HUES48 (cell line): Measurements from ENCODE around the gene MTCP1.

ENCODE experiments used
- H3K27ac ChIP-seq: one replicate; pipeline ENCODE4 v1.7.0; 2013; ENCODE audit warnings: low read depth, low read length, inconsistent platforms
- H3K27me3 ChIP-seq: 2 replicates; pipeline ENCODE4 v1.6.1; 2013; ENCODE audit warnings: mild to moderate bottlenecking, low read length; ENCODE audit not compliant: control insufficient read depth, insufficient read depth
- H3K36me3 ChIP-seq: 2 replicates; pipeline ENCODE4 v1.6.1; 2013; ENCODE audit warnings: low read length; ENCODE audit not compliant: control insufficient read depth, insufficient read depth
- H3K4me1 ChIP-seq: 2 replicates; pipeline ENCODE4 v1.6.1; 2013; ENCODE audit warnings: mild to moderate bottlenecking, low read length; ENCODE audit not compliant: control insufficient read depth, insufficient read depth
- H3K4me3 ChIP-seq: 2 replicates; pipeline ENCODE4 v1.5.1; 2013; ENCODE audit warnings: mild to moderate bottlenecking, low read depth, low read length
- H3K9ac ChIP-seq: 2 replicates; pipeline ENCODE4 v1.6.1; 2013; ENCODE audit warnings: mild to moderate bottlenecking, low read depth, low read length, moderate library complexity
- H3K9me3 ChIP-seq: 2 replicates; pipeline ENCODE4 v1.6.1; 2013; ENCODE audit warnings: low read length; ENCODE audit not compliant: control insufficient read depth, insufficient read depth

The MTCP1 gene

DNA sequence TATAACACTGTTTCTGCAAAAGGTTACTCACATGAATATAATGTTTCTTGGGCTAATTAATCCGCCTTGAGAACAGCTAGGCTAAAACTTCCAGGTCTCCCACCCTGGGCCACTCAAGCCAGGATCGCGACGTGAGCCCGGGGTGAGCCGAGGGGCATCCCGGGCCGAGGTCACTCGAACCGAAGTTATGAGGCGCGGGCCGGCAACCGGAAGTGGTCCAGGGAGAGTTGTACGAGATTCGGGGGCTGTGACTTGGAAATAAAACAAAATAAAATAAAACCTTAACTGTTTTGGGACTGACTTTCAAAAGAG, 317 bp downstream of the MTCP1 start:
- no peaks in the 10 kb centered on the region for H3K27me3 ChIP-seq
- H3K9me3 ChIP-seq = peaks cover 40% of the 10 kb centered on the region
- H3K27ac ChIP-seq = peak overlapping the region; percentile 80
- H3K36me3 ChIP-seq = peaks cover 24% of the 10 kb centered on the region
- peak overlapping the region; percentile 81 for H3K4me3 ChIP-seq
- H3K4me1 ChIP-seq = no peaks in the 10 kb centered on the region
- H3K9ac ChIP-seq = peak overlapping the region; percentile 78; the same call in 1 of the 2 replicates

DNA sequence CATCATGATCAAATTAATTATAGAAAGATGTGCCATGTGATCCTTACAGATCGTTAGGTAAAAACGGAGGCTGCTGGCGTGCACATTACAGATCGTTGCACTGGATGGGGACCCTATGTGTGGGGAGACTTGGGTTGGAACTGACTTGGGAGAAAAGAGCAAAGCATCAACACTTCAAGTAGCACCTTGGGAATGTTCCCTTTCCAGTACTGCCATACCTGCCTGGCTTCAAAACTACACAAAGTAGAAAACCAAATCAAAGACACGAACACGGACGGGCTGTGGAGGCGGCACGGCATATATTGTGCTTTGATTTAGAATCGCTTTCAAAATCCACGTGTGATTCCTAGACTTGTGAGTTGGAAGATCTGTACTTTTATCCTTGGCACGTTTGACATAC, 898 bp downstream of the MTCP1 start:
- Histone ChIP-seq H3K9ac (peak overlapping the region; percentile 78; the same call in 1 of the 2 replicates), H3K27ac (peak overlapping the region; percentile 80), H3K4me1 (no peaks in the 10 kb centered on the region), H3K36me3 (peaks cover 19% of the 10 kb centered on the region), H3K4me3 (peak overlapping the region; percentile 81), H3K9me3 (peaks cover 35% of the 10 kb centered on the region), H3K27me3 (no peaks in the 10 kb centered on the region)

DNA sequence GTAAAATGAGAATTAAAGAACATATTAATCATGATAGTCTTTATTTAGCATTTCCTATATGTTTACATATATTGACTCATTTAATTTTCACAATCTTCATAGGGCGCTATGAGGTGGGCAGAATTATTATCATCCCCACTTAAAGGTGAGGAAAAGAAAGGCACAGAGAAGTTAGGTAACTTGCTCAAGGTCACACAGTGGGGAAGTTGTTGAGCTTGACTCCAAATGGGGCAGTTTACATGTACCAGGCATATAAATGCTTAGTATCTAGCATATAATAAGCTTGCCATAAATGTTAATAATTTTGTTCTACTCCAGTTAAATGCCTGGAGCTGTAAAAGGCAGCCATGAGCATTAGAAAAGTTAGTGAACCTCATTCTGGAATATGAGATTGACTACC, 1.5 kb downstream of the MTCP1 start:
- Histone ChIP-seq H3K9me3 (peaks cover 30% of the 10 kb centered on the region), H3K27ac (no peak overlapping the region), H3K36me3 (peaks cover 18% of the 10 kb centered on the region), H3K4me3 (peak overlapping the region; percentile 81), H3K9ac (no peak overlapping the region), H3K27me3 (no peaks in the 10 kb centered on the region), H3K4me1 (no peaks in the 10 kb centered on the region)

DNA sequence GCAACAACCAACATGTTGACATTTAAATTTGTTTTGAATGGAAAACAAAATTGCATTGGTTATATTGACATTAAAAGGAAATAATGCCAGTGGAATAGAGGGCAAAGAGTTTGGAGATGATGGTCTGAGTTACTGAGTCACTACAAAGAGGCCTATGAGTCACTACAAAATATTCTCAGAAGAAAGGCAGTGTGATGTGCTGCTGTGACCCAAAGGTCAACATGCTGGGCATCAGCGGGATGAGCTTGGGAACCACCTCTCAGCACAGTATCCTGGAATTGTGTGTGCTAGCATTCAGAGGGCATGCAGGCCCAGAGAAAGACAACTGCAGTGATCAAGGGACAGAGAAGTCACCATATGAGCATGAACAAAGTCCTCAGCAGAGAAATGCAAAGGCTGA, 2.8 kb downstream of the MTCP1 start:
- H3K27me3 ChIP-seq = no peaks in the 10 kb centered on the region
- H3K27ac ChIP-seq = peak overlapping the region; percentile 33
- no peak overlapping the region for H3K4me3 ChIP-seq
- H3K36me3 ChIP-seq = peaks cover 5% of the 10 kb centered on the region; the same call in 1 of the 2 replicates
- no peaks in the 10 kb centered on the region for H3K4me1 ChIP-seq
- peaks cover 19% of the 10 kb centered on the region for H3K9me3 ChIP-seq
- no peak overlapping the region for H3K9ac ChIP-seq

DNA sequence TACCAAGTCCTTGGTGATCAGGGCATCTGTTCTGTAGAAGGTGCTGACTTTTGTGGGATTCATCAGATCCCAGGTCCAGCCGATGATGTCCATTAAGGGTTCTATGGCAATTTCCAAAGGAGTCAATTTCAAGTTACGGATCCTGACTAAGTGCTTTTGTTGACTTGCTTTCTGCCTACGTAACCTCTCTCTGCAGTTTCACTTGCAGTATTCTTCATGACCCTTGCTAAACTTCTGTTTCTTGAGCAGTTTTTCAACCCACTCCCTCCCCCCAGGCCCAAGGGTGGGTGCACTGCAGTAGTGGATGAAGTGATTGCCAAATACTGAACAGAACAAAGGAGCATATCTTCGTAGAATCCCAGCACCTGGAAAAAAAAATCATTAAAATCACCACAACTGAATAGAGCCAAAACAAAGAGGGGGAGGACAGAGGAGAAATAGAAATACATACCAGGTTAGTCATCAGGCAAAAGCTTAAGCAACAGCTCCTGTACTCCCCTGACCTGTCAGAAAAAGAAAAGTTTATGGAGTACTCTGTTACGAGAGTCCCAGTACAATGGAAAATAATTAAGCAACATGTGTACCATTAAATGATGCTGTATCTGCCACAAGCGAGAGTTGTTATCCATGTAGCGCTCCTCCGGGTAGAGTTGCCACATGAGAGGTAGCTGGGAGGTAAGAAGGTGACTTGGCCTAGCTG, 5.8 kb downstream of the MTCP1 start:
- peaks cover 32% of the 10 kb centered on the region for H3K9me3 ChIP-seq
- no peaks in the 10 kb centered on the region for H3K27me3 ChIP-seq
- H3K36me3 ChIP-seq = no peaks in the 10 kb centered on the region
- H3K9ac ChIP-seq = no peak overlapping the region
- no peaks in the 10 kb centered on the region for H3K4me1 ChIP-seq
- H3K27ac ChIP-seq = no peak overlapping the region
- no peak overlapping the region for H3K4me3 ChIP-seq

DNA sequence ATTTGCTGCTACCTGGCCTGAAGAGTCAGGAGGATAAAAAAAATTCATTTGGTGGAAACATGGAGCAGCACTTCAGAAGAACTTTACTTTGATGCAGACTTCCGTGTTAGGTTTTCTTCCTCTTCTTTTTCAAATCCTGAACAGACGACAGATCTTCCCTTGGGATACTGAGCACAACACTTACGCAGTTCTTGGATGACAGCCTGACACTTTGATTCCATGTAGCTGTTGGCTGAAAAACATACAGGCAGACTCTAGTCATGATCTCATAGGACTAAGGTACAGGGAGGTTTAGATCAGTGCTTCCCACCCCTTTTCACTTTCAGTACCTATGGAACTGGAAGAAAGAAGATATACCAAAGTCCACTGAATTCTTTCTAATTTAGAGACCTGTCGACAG, 9.2 kb downstream of the MTCP1 start:
- H3K9me3 ChIP-seq = peaks cover 38% of the 10 kb centered on the region
- H3K4me1 ChIP-seq = 0 out of 2 replicates have a peak, but pooled peaks cover 3% of the 10 kb centered on the region
- H3K9ac ChIP-seq = no peak overlapping the region
- no peaks in the 10 kb centered on the region for H3K36me3 ChIP-seq
- H3K27me3 ChIP-seq = no peaks in the 10 kb centered on the region
- no peak overlapping the region for H3K27ac ChIP-seq
- H3K4me3 ChIP-seq = no peak overlapping the region

DNA sequence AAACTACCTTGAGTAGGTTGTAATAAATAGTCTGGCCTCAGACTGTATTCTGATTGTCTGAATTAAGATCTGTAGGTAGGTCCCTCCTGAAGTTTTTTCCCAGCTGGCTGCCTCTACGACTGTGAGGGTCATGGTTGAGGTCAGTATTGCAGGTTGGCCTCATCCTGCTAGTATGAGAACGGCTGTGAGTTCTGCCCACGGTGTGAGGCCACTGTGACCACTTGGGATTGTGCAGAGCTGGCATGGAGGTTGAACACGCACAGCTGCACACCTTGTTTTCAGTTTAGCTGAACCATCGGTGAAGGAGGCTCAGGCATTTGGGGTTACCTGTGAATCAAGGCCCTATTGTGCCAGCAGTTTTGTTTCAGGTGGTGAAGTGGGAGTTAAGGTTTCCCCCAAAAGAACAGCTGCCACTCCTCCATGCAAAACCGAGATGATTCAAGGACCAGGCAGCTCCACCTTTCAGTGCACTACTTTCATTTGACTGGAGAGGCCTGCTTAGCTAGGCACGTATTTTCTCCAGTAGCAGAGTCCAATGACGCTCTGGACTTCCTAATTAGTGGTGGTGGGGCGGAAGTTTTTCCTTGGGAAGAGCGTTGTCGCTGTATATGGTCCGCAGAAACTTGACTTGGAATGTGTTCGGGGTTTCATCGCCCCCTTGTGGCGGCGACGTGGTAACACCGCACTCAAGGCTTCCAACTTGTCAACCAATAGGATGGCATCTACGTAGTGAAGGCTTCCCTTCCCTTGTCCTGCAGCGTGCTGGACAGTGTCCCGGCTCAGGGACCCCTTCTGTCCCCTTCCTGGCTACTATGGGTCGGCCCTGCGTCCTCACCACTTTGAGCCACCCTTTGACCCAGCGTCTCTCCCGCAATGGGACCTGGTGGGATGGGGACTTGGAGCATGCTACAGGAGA, 13.8 kb downstream of the MTCP1 start:
- Histone ChIP-seq H3K4me3 (peak overlapping the region; percentile 48; the same call in 1 of the 2 replicates), H3K27me3 (no peaks in the 10 kb centered on the region), H3K9ac (no peak overlapping the region), H3K27ac (no peak overlapping the region), H3K9me3 (peaks cover 42% of the 10 kb centered on the region), H3K36me3 (no peaks in the 10 kb centered on the region), H3K4me1 (0 out of 2 replicates have a peak, but pooled peaks cover 3% of the 10 kb centered on the region)

DNA sequence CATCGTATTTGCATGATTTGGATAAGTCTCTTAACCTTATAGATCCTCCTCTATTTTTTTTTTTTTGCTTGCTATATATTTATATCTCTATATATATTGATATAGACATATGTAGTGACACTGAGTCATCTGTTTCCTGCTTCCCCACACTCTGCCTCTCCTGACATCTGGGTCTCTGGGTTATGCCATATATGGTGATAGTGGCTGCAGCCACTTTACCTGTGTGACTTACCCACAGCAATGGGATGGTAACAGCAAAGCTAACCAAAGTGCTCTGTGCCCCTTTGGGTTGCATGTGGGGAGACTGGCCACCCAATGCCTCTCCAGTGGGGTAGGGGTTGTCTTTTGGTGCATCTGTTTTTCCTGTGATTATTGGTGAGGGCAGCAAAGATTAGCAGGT, 14.5 kb downstream of the MTCP1 start:
- Histone ChIP-seq H3K27me3 (no peaks in the 10 kb centered on the region), H3K4me3 (no peak overlapping the region), H3K4me1 (0 out of 2 replicates have a peak, but pooled peaks cover 3% of the 10 kb centered on the region), H3K9ac (no peak overlapping the region), H3K9me3 (peaks cover 42% of the 10 kb centered on the region), H3K27ac (no peak overlapping the region), H3K36me3 (no peaks in the 10 kb centered on the region)

DNA sequence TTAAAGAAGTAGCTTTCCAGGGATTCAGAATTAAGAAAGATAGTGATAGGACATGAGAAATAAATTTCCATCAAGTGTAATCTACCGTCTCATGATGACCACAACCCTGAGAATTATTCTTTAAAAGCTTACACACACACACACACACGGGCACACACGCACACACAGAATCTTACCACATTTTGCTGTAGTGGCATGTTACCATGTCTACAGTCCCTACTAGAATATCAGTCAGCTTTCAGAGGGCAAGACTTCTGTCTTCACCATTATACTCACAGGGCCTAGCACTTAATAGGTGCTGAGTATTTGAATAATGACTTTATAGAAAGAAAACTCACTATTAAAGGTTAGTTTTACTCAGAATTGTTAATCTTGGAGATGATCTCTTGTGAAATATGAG, 15.4 kb downstream of the MTCP1 start:
- Histone ChIP-seq H3K4me1 (0 out of 2 replicates have a peak, but pooled peaks cover 3% of the 10 kb centered on the region), H3K9ac (no peak overlapping the region), H3K9me3 (peaks cover 42% of the 10 kb centered on the region), H3K27ac (no peak overlapping the region), H3K27me3 (no peaks in the 10 kb centered on the region), H3K4me3 (no peak overlapping the region), H3K36me3 (no peaks in the 10 kb centered on the region)

DNA sequence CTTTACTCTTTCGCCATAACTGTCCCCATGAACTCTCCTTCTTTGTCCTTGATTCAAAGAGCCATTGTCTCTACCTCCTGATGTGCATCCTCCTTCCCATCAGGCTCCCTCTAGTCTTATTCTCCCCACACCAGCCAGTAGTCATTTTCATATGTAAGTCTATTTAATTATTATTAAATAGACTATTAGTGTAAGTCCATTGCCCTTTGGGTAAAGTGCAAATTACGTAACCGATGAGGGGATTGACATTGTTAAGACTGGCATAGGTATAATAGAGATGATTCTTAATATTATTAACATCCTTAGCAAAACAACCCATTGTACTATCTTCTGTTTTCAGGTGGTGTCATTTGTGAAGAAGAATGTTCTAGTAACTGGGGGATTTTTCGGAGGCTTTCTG, 16.7 kb downstream of the MTCP1 start:
- H3K36me3 ChIP-seq = no peaks in the 10 kb centered on the region
- H3K4me3 ChIP-seq = no peak overlapping the region
- H3K9ac ChIP-seq = no peak overlapping the region
- no peaks in the 10 kb centered on the region for H3K27me3 ChIP-seq
- no peak overlapping the region for H3K27ac ChIP-seq
- 0 out of 2 replicates have a peak, but pooled peaks cover 3% of the 10 kb centered on the region for H3K4me1 ChIP-seq
- peaks cover 42% of the 10 kb centered on the region for H3K9me3 ChIP-seq

DNA sequence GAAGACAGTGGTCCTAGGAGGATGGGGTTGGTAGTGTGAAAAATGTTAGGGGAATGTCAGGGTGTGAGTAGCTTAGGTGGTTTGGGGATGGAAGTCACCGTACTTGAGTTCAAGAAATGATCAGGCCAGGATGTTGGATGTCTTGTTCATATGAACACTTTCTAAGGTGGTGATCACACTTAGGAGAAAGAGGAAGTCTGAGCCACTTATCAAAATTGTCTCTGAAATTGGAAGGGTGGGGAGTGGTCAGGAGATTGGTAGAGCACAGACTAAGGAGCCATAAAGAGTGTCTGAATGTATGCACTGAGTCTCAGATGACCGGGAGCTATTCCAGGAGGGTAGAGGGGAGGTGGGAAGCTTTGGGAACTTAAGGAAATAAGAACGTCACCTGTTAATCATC, 17.3 kb downstream of the MTCP1 start:
- no peak overlapping the region for H3K27ac ChIP-seq
- H3K4me1 ChIP-seq = 0 out of 2 replicates have a peak, but pooled peaks cover 3% of the 10 kb centered on the region
- H3K9me3 ChIP-seq = peaks cover 39% of the 10 kb centered on the region
- no peak overlapping the region for H3K4me3 ChIP-seq
- H3K9ac ChIP-seq = no peak overlapping the region
- no peaks in the 10 kb centered on the region for H3K27me3 ChIP-seq
- no peaks in the 10 kb centered on the region for H3K36me3 ChIP-seq
